Effector CD4-positive, alpha-beta T cell (primary cell): ENCODE data around the gene TXNDC15.
"Not testable (repeated sequence)": the region's sequence is repeated elsewhere in the genome, so short reads cannot be mapped to it uniquely, and the experiment has no call there.

Experiments used
- DNase-seq: peaks from one replicate; pipeline ENCODE4 v3.0.0-alpha.2; 2020
- total RNA-seq: gene quantifications from one replicate; lab custom pipeline; 2026; lab: John Stamatoyannopoulos, UW

Gene TXNDC15
- total RNA-seq, result 24.4 reads per million, percentile 51 among the genes with 10 or more reads in this experiment

- DNase-seq, result peak; percentile 74
These were observed at the start of gene TXNDC15 for GRCh38 chr5:134873987-134874830. TSS of gene TXNDC15 (plus strand) at chr5:134874371. CDS start at chr5:134874428, 57 bp downstream.

GRCh38 chr5:134824681-134825080 lies 49.5 kb upstream of the TXNDC15 start:
- DNase-seq, result no peak

GRCh38 chr5:134825212-134825611 lies 49.0 kb upstream of the TXNDC15 start:
- no peak for DNase-seq

- no peak for DNase-seq
These were observed 40.7 kb upstream of the TXNDC15 start for GRCh38 chr5:134833340-134834032.

- DNase-seq, result no peak
These were observed 38.5 kb upstream of the TXNDC15 start for GRCh38 chr5:134835623-134836022.

- no peak for DNase-seq
These were observed 36.5 kb upstream of the TXNDC15 start for GRCh38 chr5:134837530-134838181.

- DNase-seq, result not testable (repeated sequence)
These were observed 35.8 kb upstream of the TXNDC15 start for GRCh38 chr5:134838361-134838760.

- no peak for DNase-seq
These were observed 33.4 kb upstream of the TXNDC15 start for GRCh38 chr5:134840811-134841210.

- no peak for DNase-seq
These were observed 29.9 kb upstream of the TXNDC15 start for GRCh38 chr5:134844252-134844651.

- no peak for DNase-seq
These were observed 28.8 kb upstream of the TXNDC15 start for GRCh38 chr5:134845335-134845851.

- DNase-seq, result peak; percentile 90
These were observed 28.1 kb upstream of the TXNDC15 start, which contains the start of gene C5orf24 for GRCh38 chr5:134845852-134846640. TSS of gene C5orf24 (plus strand) at chr5:134845968. CDS start at chr5:134854901, 8,933 bp downstream.

- DNase-seq, result no peak
These were observed 27.6 kb upstream of the TXNDC15 start for GRCh38 chr5:134846641-134846960.

GRCh38 chr5:134849434-134849933 lies 24.7 kb upstream of the TXNDC15 start:
- DNase-seq, result not testable (repeated sequence)

GRCh38 chr5:134851307-134851923 lies 22.8 kb upstream of the TXNDC15 start:
- no peak for DNase-seq

- DNase-seq, result not testable (repeated sequence)
These were observed 17.7 kb upstream of the TXNDC15 start for GRCh38 chr5:134856465-134856864.

GRCh38 chr5:134857401-134857800 lies 16.8 kb upstream of the TXNDC15 start:
- no peak for DNase-seq

GRCh38 chr5:134864707-134865106 lies 9.5 kb upstream of the TXNDC15 start:
- no peak for DNase-seq

GRCh38 chr5:134873494-134873893 lies 677 bp upstream of the TXNDC15 start:
- peak; percentile 8 for DNase-seq

GRCh38 chr5:134874831-134875655 lies 872 bp downstream of the TXNDC15 start:
- peak; percentile 3 for DNase-seq

- DNase-seq, result no peak
These were observed 3.0 kb downstream of the TXNDC15 start for GRCh38 chr5:134877159-134877558.

- no peak for DNase-seq
These were observed 4.2 kb downstream of the TXNDC15 start for GRCh38 chr5:134878403-134878802.
